ENCODE results near the gene FOXD1.
A peak's percentile ranks its signal among the peaks of the same experiment; 100 is the strongest.

FOXD1 gene

GRCh38 chr5:73446631-73447529, 1.7 kb downstream of the FOXD1 start:
- in situ Hi-C loops (cut with HindIII; ENCODE audit: low sequenced_read_pairs), result loop anchor here (25.0 kb wide), 2 partner anchors 135 to 535 kb away; no protein-coding TSS in a partner anchor
- peak overlapping the region; percentile 70 for H3K4me3 ChIP-seq (ENCODE audit: low read depth, low read length)

GRCh38 chr5:73445665-73446630, 2.6 kb downstream of the FOXD1 start:
- in situ Hi-C loops (cut with HindIII; ENCODE audit: low sequenced_read_pairs), result loop anchor here (25.0 kb wide), 2 partner anchors 134 to 534 kb away; no protein-coding TSS in a partner anchor
- DNase-seq (ENCODE audit: low read depth), result no peak
- H3K4me3 ChIP-seq (ENCODE audit: low read depth, low read length), result peak overlapping the region; percentile 70
- TF ChIP-seq CTCF (IDR thresholded peaks at IDR 0.05; ENCODE audit: low read depth, low read length, missing control alignments), result no peak

More at GRCh38 chr5:73446631-73447529, 1.7 kb downstream of the FOXD1 start:
- no peak for DNase-seq (ENCODE audit: low read depth)
- TF ChIP-seq CTCF (IDR thresholded peaks at IDR 0.05; ENCODE audit: low read depth, low read length, missing control alignments), result no peak

- DNase-seq (ENCODE audit: low read depth), result no peak
- peak overlapping the region; percentile 70 for H3K4me3 ChIP-seq (ENCODE audit: low read depth, low read length)
- in situ Hi-C loops (cut with HindIII; ENCODE audit: low sequenced_read_pairs), result loop anchor here (25.0 kb wide), 2 partner anchors 132 to 532 kb away; no protein-coding TSS in a partner anchor
- TF ChIP-seq CTCF (IDR thresholded peaks at IDR 0.05; ENCODE audit: low read depth, low read length, missing control alignments), result peak; percentile 32
Measured at GRCh38 chr5:73444499-73445438, 3.8 kb downstream of the FOXD1 start.

- in situ Hi-C loops (cut with HindIII; ENCODE audit: low sequenced_read_pairs), result loop anchor here (25.0 kb wide), 2 partner anchors 132 to 532 kb away; no protein-coding TSS in a partner anchor
- no peak for TF ChIP-seq CTCF (IDR thresholded peaks at IDR 0.05; ENCODE audit: low read depth, low read length, missing control alignments)
- no peak for DNase-seq (ENCODE audit: low read depth)
- peak overlapping the region; percentile 70 for H3K4me3 ChIP-seq (ENCODE audit: low read depth, low read length)
Measured at GRCh38 chr5:73443829-73444498, 4.6 kb downstream of the FOXD1 start.

GRCh38 chr5:73442996-73443627, 5.5 kb downstream of the FOXD1 start:
- no peak overlapping the region for H3K4me3 ChIP-seq (ENCODE audit: low read depth, low read length)

More at GRCh38 chr5:73442996-73443627, 5.5 kb downstream of the FOXD1 start:
- no peak for DNase-seq (ENCODE audit: low read depth)
- TF ChIP-seq CTCF (IDR thresholded peaks at IDR 0.05; ENCODE audit: low read depth, low read length, missing control alignments), result no peak
- in situ Hi-C loops (cut with HindIII; ENCODE audit: low sequenced_read_pairs), result loop anchor here (25.0 kb wide), 2 partner anchors 131 to 531 kb away; no protein-coding TSS in a partner anchor
